Measurements from ENCODE around the gene BCDIN3D.

DNA sequence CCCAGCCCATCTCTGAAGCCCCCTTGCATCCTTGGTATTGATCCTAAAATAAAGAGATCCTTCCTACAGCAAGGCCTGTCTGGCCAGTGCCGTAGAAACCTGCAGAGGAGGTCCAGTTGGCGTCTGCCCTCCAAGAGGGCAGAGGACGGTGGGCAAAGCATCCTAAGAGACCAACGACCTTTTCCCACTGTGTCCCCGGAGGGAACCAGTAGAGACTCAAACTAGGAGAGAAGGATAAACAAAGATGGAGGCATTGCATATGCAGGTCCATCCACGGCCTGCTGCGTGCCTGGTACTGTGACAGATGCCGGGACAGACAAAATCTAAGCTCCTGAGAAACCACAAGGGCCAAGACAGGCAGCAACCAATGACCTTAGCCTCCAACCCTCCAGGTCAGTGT lies 18.5 kb downstream of the BCDIN3D start:
- TF ChIP-seq POLR2AphosphoS5 (IDR thresholded peaks at IDR 0.05; ENCODE audit: low read depth, low read length) (no peak), SIN3A (IDR thresholded peaks at IDR 0.05; ENCODE audit: borderline replicate concordance, insufficient read depth, low read length) (no peak), FOXP2 (optimal IDR thresholded peaks at IDR 0.05; ENCODE audit: borderline replicate concordance, extremely low read depth, extremely low read length, insufficient read depth) (no peak)
- TF ChIP-seq, protein P1, sequence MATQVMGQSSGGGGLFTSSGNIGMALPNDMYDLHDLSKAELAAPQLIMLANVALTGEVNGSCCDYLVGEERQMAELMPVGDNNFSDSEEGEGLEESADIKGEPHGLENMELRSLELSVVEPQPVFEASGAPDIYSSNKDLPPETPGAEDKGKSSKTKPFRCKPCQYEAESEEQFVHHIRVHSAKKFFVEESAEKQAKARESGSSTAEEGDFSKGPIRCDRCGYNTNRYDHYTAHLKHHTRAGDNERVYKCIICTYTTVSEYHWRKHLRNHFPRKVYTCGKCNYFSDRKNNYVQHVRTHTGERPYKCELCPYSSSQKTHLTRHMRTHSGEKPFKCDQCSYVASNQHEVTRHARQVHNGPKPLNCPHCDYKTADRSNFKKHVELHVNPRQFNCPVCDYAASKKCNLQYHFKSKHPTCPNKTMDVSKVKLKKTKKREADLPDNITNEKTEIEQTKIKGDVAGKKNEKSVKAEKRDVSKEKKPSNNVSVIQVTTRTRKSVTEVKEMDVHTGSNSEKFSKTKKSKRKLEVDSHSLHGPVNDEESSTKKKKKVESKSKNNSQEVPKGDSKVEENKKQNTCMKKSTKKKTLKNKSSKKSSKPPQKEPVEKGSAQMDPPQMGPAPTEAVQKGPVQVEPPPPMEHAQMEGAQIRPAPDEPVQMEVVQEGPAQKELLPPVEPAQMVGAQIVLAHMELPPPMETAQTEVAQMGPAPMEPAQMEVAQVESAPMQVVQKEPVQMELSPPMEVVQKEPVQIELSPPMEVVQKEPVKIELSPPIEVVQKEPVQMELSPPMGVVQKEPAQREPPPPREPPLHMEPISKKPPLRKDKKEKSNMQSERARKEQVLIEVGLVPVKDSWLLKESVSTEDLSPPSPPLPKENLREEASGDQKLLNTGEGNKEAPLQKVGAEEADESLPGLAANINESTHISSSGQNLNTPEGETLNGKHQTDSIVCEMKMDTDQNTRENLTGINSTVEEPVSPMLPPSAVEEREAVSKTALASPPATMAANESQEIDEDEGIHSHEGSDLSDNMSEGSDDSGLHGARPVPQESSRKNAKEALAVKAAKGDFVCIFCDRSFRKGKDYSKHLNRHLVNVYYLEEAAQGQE (IDR thresholded peaks at IDR 0.05; ENCODE audit: insufficient read depth in 1 of 2, low read depth in 2 of 2, low read length in 2 of 2), result no peak
